GM12873 (cell line): ENCODE data around the gene CCDC66.

ENCODE experiments used
- CTCF ChIP-seq: IDR thresholded peaks from 2 replicates; pipeline ENCODE4 v1.5.1; 2012; ENCODE audit warnings: low read depth, mild to moderate bottlenecking, moderate library complexity, low read length, control low read depth; ENCODE audit not compliant: insufficient read depth; ENCODE audit errors: missing control alignments

CCDC66 gene

GRCh38 chr3:56655709-56656108 is 98.7 kb downstream of the CCDC66 start:
- TF ChIP-seq CTCF: no peak

- no peak for TF ChIP-seq CTCF
Observed at GRCh38 chr3:56664823-56665222, 107.8 kb downstream of the CCDC66 start.

- no peak for TF ChIP-seq CTCF
Observed at GRCh38 chr3:56667973-56668579, 111.1 kb downstream of the CCDC66 start.
